ENCODE data around the gene DMXL1.

- no peak for TF ChIP-seq TAF1 (conservative IDR thresholded peaks at IDR 0.05)
- TF ChIP-seq CTCF (IDR thresholded peaks at IDR 0.05; ENCODE audit: low read depth, low read length, missing input control), result no peak
- TF ChIP-seq ZBTB33 (IDR thresholded peaks at IDR 0.05), result no peak
- TF ChIP-seq RAD21 (IDR thresholded peaks at IDR 0.05), result no peak
These were observed 109.2 kb downstream of the DMXL1 start for GRCh38 chr5:119179857-119180641.

All from liver (tissue), 3 donors.